ENCODE measurements around the gene PRR22.

DNA sequence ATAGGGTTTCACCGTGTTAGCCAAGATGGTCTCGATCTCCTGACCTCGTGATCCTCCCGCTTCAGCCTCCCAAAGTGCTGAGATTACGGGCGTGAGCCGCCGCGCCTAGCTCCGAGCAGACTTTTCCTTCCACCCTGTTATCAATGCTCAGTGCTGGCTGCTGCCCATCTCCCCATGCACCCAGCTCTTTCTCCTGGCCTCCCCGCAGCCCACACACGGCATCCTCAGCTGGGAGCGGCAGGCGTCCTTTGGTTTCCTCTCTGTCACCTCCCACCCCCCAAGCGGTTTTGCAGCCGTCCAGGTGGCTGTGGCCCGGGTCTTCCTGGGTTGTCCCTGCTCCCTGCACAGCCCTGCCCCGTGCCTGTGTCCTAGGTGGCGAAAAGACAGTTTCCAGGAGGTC lies 12.1 kb downstream of the PRR22 start:
- TF ChIP-seq, protein P1, sequence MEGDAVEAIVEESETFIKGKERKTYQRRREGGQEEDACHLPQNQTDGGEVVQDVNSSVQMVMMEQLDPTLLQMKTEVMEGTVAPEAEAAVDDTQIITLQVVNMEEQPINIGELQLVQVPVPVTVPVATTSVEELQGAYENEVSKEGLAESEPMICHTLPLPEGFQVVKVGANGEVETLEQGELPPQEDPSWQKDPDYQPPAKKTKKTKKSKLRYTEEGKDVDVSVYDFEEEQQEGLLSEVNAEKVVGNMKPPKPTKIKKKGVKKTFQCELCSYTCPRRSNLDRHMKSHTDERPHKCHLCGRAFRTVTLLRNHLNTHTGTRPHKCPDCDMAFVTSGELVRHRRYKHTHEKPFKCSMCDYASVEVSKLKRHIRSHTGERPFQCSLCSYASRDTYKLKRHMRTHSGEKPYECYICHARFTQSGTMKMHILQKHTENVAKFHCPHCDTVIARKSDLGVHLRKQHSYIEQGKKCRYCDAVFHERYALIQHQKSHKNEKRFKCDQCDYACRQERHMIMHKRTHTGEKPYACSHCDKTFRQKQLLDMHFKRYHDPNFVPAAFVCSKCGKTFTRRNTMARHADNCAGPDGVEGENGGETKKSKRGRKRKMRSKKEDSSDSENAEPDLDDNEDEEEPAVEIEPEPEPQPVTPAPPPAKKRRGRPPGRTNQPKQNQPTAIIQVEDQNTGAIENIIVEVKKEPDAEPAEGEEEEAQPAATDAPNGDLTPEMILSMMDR (IDR thresholded peaks at IDR 0.05; ENCODE audit: insufficient read depth, low read length), result no peak
- no peak for TF ChIP-seq SPI1 (IDR thresholded peaks at IDR 0.05; ENCODE audit: borderline replicate concordance, low read depth)

All from HL-60 (cell line).